Uterus (tissue), 4 donors: ENCODE data around the gene ADRM1. TPM values are rescaled to one million over a fixed set of nuclear protein-coding genes. Genes with fewer than 3 reads are reported as not detected.

ENCODE experiments used
- DNase-seq, 2 donors: peaks; one replicate each; pipeline ENCODE4 v3.0.0-alpha.2; 2019 to 2020
- H3K27ac ChIP-seq, 2 donors: fragments of 200-600 bp; sonication (generic); 1 replicate in 1 of 2; 2 replicates in 1 of 2; pipeline ENCODE4 v1.5.1; 2016 to 2018
- H3K27me3 ChIP-seq, 2 donors: fragments of 200-600 bp; sonication (generic); one replicate each; pipeline ENCODE4 v1.5.1; 2018 to 2019; ENCODE audit warnings: control low read depth in 1 of 2
- H3K36me3 ChIP-seq, 2 donors: fragments of 200-600 bp; sonication (generic); one replicate each; pipeline ENCODE4 v1.5.1; 2019; ENCODE audit warnings: control low read depth in 1 of 2
- H3K4me1 ChIP-seq, 2 donors: fragments of 200-600 bp; sonication (generic); one replicate each; pipeline ENCODE4 v1.5.1; 2018 to 2019; ENCODE audit warnings: control low read depth in 1 of 2
- H3K4me3 ChIP-seq, 2 donors: fragments of 200-600 bp; sonication (generic); 1 replicate in 1 of 2; 2 replicates in 1 of 2; pipeline ENCODE4 v1.5.1; 2018 to 2019; ENCODE audit warnings: mild to moderate bottlenecking in 1 of 2
- H3K9me3 ChIP-seq, 2 donors: fragments of 200-600 bp; sonication (generic); one replicate each; pipeline ENCODE4 v1.5.1; 2019; ENCODE audit warnings: control low read depth in 1 of 2
- POLR2A ChIP-seq, 2 donors: fragments of 450-650 bp; IDR thresholded peaks; one replicate each; pipeline ENCODE4 v1.6.1; 2016; ENCODE audit warnings: antibody characterized with exemption in 2 of 2, mild to moderate bottlenecking in 1 of 2, moderate library complexity in 1 of 2
- intact Hi-C: fragments of 100-400 bp; cut with DNase I; formaldehyde crosslinking; loops from one replicate; pipeline ENCODE4 v1.15.1; 2023; ENCODE audit warnings: low total_unique reads
- total RNA-seq, 4 donors: library from RNA; depleted of rRNA in 3 of 4; stranded (reverse); fragments of >200 nt in 3 of 4; gene quantifications; one replicate each; pipeline versions ENCODE4 v1.1.0 to v1.2.4, GENCODE V29; 2014 to 2023
- TF ChIP-seq, protein P1 (sequence below), 4 experiments: fragments of 200-600 bp in 2 of 4; fragments of 450-650 bp in 2 of 4; sonication (generic) in 2 of 4; IDR thresholded peaks; one replicate each; pipeline ENCODE4 v1.5.1; 2016 to 2019; ENCODE audit warnings: antibody characterized with exemption in 4 of 4, mild to moderate bottlenecking in 2 of 4, moderate library complexity in 1 of 4
- donor health status: DM: yes; HTN: yes; CAD: no.

ADRM1 gene
- total RNA-seq, 4 donors from 2014 or later, result 42.9 to 82.7 (median 60.9) TPM

DNA sequence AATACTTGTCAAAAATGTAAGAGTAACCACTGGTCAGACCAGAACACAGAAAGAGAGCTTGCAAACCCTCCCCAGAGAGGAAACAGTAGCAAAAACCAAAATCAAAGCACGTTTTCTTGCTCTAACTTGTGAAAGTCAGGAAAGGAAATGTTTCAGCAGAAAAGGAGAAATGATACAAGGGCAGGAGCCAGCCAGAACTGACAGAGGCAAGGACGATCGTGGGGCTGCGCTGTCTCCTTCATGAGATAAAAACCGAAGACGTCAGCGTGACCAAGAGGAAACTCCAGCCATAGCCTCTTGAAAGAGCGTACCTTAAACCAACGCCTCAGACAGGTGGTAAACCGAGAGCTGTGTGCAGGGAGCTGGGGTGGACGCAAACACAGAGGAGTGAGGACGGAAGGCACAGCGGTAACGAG is 36.9 kb downstream of the ADRM1 start:
- no peak overlapping the region for H3K4me3 ChIP-seq
- no peaks in the 10 kb centered on the region for H3K4me1 ChIP-seq
- intact Hi-C loops, result no loop called here
- no peaks in the 10 kb centered on the region for H3K36me3 ChIP-seq
- TF ChIP-seq, protein P1, sequence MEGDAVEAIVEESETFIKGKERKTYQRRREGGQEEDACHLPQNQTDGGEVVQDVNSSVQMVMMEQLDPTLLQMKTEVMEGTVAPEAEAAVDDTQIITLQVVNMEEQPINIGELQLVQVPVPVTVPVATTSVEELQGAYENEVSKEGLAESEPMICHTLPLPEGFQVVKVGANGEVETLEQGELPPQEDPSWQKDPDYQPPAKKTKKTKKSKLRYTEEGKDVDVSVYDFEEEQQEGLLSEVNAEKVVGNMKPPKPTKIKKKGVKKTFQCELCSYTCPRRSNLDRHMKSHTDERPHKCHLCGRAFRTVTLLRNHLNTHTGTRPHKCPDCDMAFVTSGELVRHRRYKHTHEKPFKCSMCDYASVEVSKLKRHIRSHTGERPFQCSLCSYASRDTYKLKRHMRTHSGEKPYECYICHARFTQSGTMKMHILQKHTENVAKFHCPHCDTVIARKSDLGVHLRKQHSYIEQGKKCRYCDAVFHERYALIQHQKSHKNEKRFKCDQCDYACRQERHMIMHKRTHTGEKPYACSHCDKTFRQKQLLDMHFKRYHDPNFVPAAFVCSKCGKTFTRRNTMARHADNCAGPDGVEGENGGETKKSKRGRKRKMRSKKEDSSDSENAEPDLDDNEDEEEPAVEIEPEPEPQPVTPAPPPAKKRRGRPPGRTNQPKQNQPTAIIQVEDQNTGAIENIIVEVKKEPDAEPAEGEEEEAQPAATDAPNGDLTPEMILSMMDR (IDR thresholded peaks at IDR 0.05), result no peak
- TF ChIP-seq POLR2A (IDR thresholded peaks at IDR 0.05), result no peak
- no peaks in the 10 kb centered on the region for H3K9me3 ChIP-seq
- no peaks in the 10 kb centered on the region for H3K27me3 ChIP-seq
- DNase-seq, result no peak
- H3K27ac ChIP-seq, result no peak overlapping the region

DNA sequence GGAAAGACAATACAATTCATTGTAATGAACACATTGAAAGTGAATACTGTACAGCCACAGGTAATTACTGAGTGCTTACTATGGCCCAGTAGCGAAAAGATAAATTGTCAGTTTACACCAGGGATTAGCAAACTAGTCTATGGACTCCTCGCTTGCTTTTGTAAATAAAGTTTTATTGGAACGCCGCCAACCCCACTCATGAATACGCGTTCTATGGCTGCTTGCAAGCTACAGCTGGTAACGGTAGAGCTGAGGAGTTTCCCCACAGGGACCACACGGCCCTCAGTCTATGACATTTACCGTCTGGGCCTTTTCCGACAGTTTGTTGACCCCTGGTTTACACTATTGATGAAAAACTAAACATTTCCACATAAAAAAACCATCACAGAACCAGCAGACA is 40.1 kb downstream of the ADRM1 start:
- no peaks in the 10 kb centered on the region for H3K9me3 ChIP-seq
- TF ChIP-seq, protein P1 (IDR thresholded peaks at IDR 0.05), result no peak
- TF ChIP-seq POLR2A (IDR thresholded peaks at IDR 0.05), result no peak
- no peaks in the 10 kb centered on the region for H3K4me1 ChIP-seq
- no peaks in the 10 kb centered on the region for H3K36me3 ChIP-seq
- intact Hi-C loops, result no loop called here
- no peaks in the 10 kb centered on the region for H3K27me3 ChIP-seq
- DNase-seq, result no peak
- no peak overlapping the region for H3K27ac ChIP-seq
- H3K4me3 ChIP-seq, result no peak overlapping the region

DNA sequence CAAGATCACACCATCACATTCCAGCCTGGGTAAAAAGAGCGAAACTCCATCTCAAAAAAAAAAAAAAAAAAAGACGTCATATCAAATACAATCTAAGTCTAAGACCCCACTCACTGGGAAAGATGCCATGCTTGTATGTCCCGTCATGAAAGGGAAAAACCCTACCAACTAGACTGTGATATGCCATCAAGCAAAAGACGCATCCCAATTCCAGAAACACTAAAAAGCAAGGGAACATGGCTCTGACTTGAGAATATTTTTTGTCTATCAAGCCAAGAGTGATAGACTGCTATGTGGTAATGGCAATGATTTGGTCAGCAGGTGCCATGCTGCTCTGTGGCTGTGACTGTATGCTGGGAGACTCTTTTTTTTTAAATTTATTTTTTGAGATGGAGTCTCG is 41.3 kb downstream of the ADRM1 start:
- H3K4me1 ChIP-seq, result no peaks in the 10 kb centered on the region
- no peak overlapping the region for H3K27ac ChIP-seq
- intact Hi-C loops, result no loop called here
- no peak for DNase-seq
- TF ChIP-seq, protein P1 (IDR thresholded peaks at IDR 0.05), result no peak
- TF ChIP-seq POLR2A (IDR thresholded peaks at IDR 0.05), result no peak
- no peaks in the 10 kb centered on the region for H3K36me3 ChIP-seq
- no peaks in the 10 kb centered on the region for H3K27me3 ChIP-seq
- H3K4me3 ChIP-seq, result no peak overlapping the region
- no peaks in the 10 kb centered on the region for H3K9me3 ChIP-seq

DNA sequence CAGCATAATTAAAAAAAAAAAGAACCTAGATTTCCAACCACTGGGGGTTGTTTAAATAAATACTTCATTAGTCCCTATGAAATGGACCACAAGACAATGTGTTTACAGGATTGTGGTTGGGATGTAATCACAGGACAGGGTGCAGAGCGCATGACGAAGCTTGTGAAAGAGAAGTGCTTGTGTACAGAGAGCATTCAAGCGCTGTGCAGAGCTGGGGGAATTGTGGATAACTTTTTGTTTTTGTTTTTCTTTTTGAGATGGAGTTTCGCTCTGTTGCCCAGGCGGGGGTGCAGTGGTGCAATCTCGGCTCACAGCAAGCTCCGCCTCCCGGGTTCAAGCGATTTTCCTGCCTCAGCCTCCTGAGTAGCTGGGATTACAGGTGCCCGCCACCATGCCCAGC is 42.0 kb downstream of the ADRM1 start:
- intact Hi-C loops, result no loop called here
- Histone ChIP-seq H3K4me3 (no peak overlapping the region), H3K27ac (no peak overlapping the region), H3K9me3 (no peaks in the 10 kb centered on the region), H3K4me1 (no peaks in the 10 kb centered on the region), H3K27me3 (no peaks in the 10 kb centered on the region), H3K36me3 (no peaks in the 10 kb centered on the region)
- TF ChIP-seq, protein P1 (IDR thresholded peaks at IDR 0.05), result no peak
- no peak for TF ChIP-seq POLR2A (IDR thresholded peaks at IDR 0.05)
- no peak for DNase-seq

DNA sequence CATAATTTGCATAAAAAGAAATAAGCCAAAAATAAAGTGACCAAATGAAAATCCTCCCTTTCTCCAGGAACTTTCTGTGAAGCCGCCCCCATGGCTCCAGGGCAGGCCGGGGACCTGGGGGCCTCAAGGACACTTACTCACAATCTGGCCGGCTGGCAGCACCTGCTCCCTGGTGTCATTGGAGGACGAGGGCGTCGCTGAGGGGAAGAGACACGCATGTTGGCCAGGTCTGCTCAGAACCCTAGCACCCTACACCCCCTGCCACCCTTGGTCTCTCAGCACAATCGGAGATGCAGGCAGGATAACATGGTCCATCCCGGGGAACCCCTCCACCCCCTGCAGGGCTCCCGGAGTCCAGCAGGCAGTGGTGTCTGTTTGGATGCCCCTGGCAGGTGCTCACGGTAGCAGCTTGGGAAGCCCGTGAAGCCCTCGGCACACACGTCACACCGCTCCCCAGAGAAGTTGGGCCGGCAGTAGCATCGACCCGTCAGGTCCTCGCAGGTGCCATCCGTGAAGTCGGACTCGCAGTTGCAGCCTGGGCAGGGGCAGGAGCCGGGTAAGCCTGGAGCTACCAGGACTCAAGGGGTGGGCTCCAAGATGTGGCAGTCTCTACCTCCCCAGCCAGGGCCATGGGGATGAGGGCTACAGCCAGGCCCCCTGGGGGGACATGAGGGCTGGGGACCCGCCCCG is 43.0 kb downstream of the ADRM1 start:
- Histone ChIP-seq H3K4me3 (no peak overlapping the region), H3K27ac (no peak overlapping the region), H3K9me3 (no peaks in the 10 kb centered on the region), H3K4me1 (no peaks in the 10 kb centered on the region), H3K27me3 (no peaks in the 10 kb centered on the region), H3K36me3 (no peaks in the 10 kb centered on the region)
- TF ChIP-seq, protein P1 (IDR thresholded peaks at IDR 0.05), result no peak
- TF ChIP-seq POLR2A (IDR thresholded peaks at IDR 0.05), result no peak
- no peak for DNase-seq
- intact Hi-C loops, result no loop called here
